ENCODE data around the gene COMMD3.

Gene COMMD3

GRCh38 chr10:22314852-22315251 is 1.3 kb upstream of the COMMD3 start:
- H3K27ac ChIP-seq = no peak overlapping the region
- TF ChIP-seq, protein P1, sequence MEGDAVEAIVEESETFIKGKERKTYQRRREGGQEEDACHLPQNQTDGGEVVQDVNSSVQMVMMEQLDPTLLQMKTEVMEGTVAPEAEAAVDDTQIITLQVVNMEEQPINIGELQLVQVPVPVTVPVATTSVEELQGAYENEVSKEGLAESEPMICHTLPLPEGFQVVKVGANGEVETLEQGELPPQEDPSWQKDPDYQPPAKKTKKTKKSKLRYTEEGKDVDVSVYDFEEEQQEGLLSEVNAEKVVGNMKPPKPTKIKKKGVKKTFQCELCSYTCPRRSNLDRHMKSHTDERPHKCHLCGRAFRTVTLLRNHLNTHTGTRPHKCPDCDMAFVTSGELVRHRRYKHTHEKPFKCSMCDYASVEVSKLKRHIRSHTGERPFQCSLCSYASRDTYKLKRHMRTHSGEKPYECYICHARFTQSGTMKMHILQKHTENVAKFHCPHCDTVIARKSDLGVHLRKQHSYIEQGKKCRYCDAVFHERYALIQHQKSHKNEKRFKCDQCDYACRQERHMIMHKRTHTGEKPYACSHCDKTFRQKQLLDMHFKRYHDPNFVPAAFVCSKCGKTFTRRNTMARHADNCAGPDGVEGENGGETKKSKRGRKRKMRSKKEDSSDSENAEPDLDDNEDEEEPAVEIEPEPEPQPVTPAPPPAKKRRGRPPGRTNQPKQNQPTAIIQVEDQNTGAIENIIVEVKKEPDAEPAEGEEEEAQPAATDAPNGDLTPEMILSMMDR (conservative IDR thresholded peaks at IDR 0.05) = no peak

DNA sequence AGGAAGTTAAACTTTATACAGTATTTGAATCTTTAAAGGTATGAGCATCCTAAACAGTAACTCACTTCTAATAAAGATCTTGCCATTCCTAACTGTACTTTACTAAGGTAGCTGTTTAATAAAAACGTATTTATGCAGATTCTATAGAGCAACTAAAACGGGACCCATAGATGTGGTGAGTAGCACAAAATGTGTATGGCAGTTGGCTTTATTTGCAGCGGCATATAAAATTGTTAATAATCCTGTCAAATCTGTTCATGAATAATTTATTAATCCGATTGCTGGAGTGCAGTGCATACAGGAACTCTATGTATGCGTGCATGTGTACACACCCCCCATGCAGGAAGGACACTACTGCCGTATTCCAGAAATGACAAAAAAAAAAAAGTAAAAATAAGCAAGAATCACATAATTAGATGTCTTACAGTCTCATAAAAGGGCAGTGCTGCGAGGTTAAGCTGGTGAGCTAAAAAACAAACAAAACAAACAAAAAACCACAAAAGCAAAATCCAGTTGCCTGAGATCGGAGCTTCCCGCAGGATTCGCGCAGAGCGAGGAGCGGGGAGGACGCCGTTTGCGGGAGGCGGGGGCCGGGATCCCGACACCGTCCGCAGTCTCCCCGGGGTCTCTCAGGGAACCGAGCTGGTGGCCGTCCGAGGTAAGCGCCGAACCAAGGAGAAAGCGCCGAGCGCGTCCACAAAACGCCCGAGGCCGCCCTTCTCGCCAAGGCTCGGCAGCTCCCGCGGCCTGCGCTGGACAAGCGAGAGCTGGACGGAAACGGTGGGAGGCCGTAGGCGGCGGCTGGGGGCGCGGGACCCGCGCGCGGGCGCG is 518 bp upstream of the COMMD3 start:
- TF ChIP-seq, protein P1 (conservative IDR thresholded peaks at IDR 0.05) = no peak
- H3K27ac ChIP-seq = peak overlapping the region; percentile 94

- TF ChIP-seq, protein P1 (conservative IDR thresholded peaks at IDR 0.05) = no peak
- peak overlapping the region; percentile 94 for H3K27ac ChIP-seq
Observed at GRCh38 chr10:22317076-22317370, 835 bp downstream of the COMMD3 start.

DNA sequence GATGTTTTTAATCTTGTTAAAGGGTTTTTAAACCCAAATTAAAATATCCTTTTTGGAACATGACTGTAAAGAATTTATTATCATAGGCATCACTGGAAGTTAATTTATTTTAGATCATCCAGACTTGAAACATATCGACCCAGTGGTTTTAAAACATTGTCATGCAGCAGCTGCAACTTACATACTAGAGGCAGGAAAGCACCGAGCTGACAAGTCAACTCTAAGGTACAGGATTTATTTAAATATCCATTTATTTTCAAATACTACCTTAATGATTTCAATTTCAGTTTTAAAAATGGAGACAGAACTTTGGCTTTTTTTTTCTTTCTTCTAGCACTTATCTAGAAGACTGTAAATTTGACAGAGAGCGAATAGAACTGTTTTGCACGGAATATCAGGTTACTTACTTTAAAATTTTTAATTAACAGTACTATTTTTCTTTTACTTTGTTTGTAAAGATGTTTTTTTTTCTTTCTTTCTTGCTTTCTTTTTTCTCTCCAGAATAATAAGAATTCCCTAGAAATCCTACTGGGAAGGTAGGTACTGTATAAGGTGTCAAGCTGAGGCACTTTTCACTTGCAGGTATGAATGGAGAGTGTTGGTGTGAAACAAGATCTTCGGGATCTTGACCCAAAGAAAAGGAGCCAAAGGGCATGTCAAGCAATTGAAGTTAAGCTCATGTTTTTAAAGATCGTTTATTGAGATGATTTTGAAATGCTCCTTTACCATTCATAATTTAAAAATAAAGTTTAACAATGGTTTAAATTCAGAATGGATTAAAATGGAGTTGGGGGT is 1.8 kb downstream of the COMMD3 start:
- TF ChIP-seq, protein P1 (conservative IDR thresholded peaks at IDR 0.05) = no peak
- H3K27ac ChIP-seq = no peak overlapping the region; the same call in 1 of the 2 replicates

GRCh38 chr10:22318772-22319171 is 2.6 kb downstream of the COMMD3 start:
- TF ChIP-seq, protein P1 (conservative IDR thresholded peaks at IDR 0.05) = no peak
- no peak overlapping the region for H3K27ac ChIP-seq

- TF ChIP-seq, protein P1 (conservative IDR thresholded peaks at IDR 0.05) = no peak
- no peak overlapping the region for H3K27ac ChIP-seq
Observed at GRCh38 chr10:22319547-22319979, 3.4 kb downstream of the COMMD3 start.

DNA sequence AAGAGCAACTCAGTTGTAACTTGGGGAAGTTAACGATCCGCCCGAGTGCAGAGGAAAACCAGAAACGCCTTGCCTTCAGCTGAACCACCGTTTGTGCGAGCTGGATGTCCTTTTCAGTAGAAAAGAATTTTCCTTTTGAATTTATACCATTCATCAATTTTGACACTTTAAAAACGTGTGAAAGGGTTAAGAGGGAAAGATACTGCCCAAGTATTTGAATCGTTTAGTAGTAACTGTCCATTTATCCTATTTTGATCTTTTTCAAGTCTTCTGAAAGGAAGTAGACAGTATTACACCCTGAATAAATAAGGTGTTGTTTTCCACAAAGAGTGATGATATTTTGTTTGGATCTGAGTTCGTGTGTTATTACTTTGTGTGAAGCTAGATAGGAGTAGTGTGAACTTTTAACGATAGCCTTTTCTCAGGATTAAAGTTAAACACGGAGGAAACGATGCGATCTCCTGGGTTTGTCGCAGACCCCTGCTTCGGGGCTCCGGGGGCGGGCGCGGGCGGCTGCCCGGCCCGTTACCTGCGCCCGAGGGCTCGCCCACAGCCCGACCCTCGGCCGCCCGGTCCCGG is 3.9 kb downstream of the COMMD3 start:
- TF ChIP-seq, protein P1 (conservative IDR thresholded peaks at IDR 0.05) = no peak
- peak overlapping the region; percentile 90 for H3K27ac ChIP-seq
